Endothelial cell of umbilical vein (primary cell): ENCODE measurements around the gene KCNH8.

Experiments
- CTCF ChIP-seq, 2 donors: IDR thresholded peaks; 1 replicate in 1 of 2; 2 replicates in 1 of 2; pipeline ENCODE4 v1.5.1; 2011; ENCODE audit warnings: low read length in 2 of 2, mild to moderate bottlenecking in 2 of 2, moderate library complexity in 2 of 2, control low read depth in 1 of 2, inconsistent platforms in 1 of 2, low read depth in 1 of 2; ENCODE audit not compliant: insufficient read depth in 1 of 2; ENCODE audit errors: extremely low read depth in 1 of 2
- EZH2 ChIP-seq: IDR thresholded peaks from 2 replicates; pipeline ENCODE4 v1.6.1; 2012; ENCODE audit warnings: borderline replicate concordance, low read depth, mild to moderate bottlenecking, moderate library complexity, low read length, inconsistent platforms; ENCODE audit not compliant: severe bottlenecking
- GATA2 ChIP-seq: IDR thresholded peaks from 2 replicates; pipeline ENCODE4 v1.7.0; 2011; ENCODE audit warnings: low read depth, mild to moderate bottlenecking, moderate library complexity, mixed read lengths, low read length; ENCODE audit not compliant: insufficient read length, insufficient read depth
- JUN ChIP-seq: IDR thresholded peaks from 2 replicates; pipeline ENCODE4 v1.6.1; 2011; ENCODE audit warnings: borderline replicate concordance, low read depth; ENCODE audit not compliant: insufficient read length, insufficient read depth
- MAX ChIP-seq: IDR thresholded peaks from 2 replicates; pipeline ENCODE4 v1.6.1; 2011; ENCODE audit not compliant: insufficient read depth, insufficient read length
- MYC ChIP-seq: IDR thresholded peaks from one replicate; pipeline ENCODE4 v1.6.1; 2011; ENCODE audit warnings: mild to moderate bottlenecking, low read depth, low read length
- POLR2A ChIP-seq: IDR thresholded peaks from 2 replicates; pipeline ENCODE4 v1.6.1; 2012; ENCODE audit warnings: low read depth, mild to moderate bottlenecking, control low read depth, low read length
- POLR2AphosphoS5 ChIP-seq: IDR thresholded peaks from 2 replicates; pipeline ENCODE4 v1.6.1; 2012; ENCODE audit warnings: low read depth, mild to moderate bottlenecking, control low read depth, low read length, moderate library complexity; ENCODE audit not compliant: insufficient read depth

GRCh38 chr3:19228167-19228566 lies 79.9 kb downstream of the KCNH8 start:
- TF ChIP-seq EZH2 (no peak), CTCF (IDR thresholded peaks at IDR 0.05; ENCODE audit: extremely low read depth in 1 of 2, insufficient read depth in 1 of 2, low read depth in 1 of 2, low read length in 2 of 2) (no peak), POLR2A (no peak), MYC (no peak), POLR2AphosphoS5 (no peak), GATA2 (no peak), JUN (no peak), MAX (no peak)
